HG03520 (cell line): ENCODE data around the gene GALNT5.
"Not testable (repeated sequence)": the region's sequence is repeated elsewhere in the genome, so short reads cannot be mapped to it uniquely, and the experiment has no call there.

Source experiments
- ATAC-seq: cut with Tn5 transposase; IDR thresholded peaks from one replicate; pipeline ENCODE4 v1.9.1; 2021; ENCODE audit warnings: mild to moderate bottlenecking, moderate library complexity; ENCODE audit not compliant: unreplicated experiment

Gene GALNT5

DNA sequence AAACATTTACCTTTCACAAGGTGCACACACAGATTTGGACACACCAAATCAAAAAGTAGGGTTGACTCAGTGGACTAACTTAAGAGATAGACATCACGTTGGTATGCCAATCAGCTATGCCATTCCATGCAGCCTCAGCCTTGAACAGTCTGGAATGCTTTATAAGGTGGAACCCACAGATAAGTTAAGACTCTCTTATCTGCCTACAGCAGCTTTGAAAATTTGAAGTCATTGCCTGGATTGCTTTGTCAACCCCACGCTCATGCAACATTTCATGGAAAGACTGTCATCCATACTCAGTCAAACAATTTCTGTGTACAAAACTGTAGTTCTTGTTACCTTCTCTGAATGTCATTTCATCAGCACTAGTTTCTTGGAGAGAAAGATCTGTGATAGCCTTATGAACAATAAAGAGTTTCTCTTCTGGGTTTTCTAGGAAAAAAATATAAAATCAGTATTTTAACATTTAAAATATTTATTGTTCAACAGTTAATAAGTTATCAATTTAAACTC, 66.9 kb downstream of the GALNT5 start:
- no peak for ATAC-seq

DNA sequence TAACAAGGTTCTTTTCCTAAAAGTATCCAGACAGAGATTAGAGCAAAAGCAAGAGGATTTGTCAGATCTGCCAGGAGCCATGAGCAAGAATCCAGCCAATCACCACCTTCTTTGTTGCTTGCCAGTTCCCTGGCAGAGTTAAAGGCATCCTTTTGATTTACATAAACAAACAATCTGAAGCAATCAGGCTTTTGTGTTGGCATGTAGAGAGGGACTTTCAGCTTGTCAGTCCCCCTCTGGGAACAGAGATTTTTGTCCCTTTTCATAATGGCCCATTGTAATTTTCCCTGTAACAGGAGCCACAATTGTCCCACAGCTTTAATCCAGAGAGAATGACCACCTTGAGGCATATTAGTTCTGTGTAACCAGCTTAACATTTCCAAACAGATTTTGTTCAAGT, 68.3 kb downstream of the GALNT5 start, which contains the start of gene ERMN:
TSS of gene ERMN (minus strand) at position 39 of the 400 bp plus-strand sequence. CDS start 182 bp downstream, outside the sequence.
- ATAC-seq, result no peak

DNA sequence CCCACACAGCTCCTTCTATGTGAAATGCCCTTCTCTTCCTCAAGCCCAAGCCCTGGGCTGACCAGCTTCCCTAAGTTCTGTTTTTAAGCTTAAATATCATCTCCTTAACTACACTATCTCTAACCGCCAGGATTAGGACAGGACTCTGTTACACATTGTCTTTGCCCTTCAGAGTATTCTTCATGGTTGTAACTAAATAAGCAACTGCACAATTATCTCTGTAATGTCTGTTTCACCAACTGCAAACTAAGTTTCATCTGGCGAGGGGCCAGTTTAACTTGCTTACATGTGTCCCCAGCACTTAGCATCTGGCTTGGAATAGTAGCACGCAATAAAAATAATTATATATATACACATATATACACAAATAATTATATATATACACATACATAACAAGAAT, 69.2 kb downstream of the GALNT5 start:
- no peak for ATAC-seq

DNA sequence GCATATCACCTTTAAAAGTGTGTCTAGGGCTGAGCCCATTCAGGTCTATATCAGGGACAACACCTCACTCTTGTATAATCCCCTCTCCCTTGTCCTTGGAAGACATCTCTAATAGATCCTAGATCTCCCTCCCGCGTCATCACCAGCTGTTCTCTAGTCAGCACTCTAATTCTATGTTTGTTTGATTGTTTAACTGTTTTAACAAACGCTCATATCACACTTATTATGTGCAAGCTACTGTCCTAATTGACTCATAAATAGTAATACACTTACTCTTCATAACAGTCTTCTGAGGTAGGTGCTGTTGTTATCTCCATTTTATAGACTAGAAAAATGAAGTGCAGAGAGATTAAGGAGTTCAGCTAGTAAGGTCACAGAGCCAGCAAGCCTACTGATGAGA, 69.7 kb downstream of the GALNT5 start:
- peak; percentile 32 for ATAC-seq

DNA sequence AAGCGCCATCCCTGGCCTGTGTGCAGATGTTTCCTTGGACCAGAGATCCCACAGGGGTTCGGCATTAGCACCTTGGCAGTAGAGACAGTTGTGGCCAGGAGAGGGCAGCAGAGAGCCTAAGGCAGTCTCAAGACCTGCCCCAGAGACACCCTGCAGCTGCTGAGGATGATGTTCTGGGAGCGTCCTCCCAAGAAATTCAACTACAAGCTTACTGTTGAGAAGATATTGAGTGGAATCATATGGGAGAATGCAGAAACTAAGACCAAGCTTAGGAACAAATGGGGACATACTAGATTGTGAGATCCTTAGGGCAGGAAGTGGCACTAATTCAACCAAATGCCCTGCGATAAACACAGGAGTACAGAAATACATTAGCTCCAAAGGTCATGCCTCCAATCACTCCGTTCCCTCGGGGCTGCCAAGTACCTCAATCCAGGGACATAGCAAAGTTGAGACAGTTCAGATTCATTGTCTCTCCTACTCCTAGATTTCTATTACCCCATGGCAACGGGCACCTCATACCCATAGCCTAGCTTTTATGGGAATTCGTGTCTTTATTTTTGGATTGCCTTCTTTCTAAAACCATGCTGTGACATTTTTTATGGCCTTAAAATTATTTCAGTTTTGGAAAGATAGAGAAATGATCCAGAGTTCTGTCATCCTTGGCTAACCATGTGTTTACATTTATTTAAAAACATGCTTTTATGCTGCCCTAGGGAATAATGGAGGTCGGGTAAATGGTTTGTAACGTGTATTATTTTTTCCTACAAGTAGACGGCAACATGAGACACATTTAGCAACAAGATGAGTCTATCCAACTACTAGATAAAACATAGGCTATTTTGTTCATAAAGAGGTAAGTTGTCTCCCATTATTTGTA, 70.4 kb downstream of the GALNT5 start:
- peak; percentile 97 for ATAC-seq

DNA sequence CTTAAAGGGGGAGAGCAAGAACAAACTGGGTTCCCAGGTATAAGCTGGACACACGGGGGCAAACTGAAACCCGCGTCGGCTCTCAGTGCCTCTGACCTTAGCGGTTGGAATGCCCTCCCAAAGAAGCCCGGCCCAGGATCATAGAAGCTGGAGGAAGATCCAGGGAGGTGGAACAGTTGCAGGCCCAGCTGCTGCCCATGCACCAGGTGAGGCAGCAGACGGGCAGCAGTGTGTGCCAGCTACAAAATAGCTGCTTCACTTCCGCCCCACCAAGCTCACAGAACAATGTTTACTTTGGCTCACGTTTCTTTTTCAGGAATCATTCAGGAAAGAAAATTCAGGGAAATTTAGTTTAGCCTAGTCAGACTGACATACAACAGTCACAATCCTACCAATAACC, 72.0 kb downstream of the GALNT5 start:
- ATAC-seq, result no peak

DNA sequence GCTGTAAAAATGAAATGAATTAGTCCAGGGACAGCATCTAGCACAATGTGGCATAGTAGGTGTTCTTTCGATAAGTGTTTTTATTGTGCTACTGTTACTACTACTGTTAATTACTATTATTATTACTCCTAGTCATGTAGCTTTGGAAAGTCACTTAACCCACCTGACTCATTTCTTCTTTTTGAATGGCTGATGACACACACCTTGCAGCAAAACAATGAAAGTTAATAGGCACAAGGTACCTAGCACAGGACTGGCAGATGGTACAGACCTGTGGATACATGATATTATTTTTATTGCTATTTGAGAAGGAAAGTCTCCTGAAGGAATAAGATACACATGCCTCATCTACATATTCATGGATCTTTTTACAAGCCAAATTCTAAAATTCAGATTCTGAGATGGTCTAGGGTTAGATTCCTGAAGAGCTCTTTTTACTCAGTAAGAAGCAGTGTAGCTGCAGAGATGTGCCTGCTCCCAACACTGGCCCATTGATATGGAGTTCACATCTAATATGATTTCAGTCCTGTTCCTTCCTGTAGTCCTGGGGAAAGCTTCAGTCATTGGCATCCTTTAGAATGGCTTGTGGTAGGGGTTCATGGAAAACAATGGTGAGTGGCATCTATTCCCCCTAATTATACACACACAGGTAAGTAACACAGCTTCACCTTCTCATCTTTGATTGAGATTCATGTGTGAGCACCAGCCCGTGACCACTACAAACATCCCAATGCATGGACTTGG, 76.0 kb downstream of the GALNT5 start:
- ATAC-seq, result no peak

DNA sequence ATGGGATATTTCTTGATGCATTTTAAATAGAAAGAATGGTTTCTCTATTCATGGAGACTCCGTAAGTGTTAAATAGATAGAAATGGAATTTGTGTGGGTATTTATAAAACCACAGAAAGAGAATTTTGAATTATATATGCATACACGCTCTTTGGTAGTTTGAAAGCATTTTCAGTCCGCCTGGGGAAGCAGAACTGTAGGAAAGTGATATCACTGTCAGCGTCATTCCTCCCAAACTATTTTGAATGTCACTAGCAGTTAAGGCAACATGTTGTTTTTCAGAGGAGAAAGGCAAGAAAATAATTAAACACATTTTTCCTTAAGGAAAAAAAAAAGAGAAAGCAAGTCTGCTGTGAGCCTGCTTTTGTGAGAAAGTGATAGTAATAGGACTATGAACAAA, 76.8 kb downstream of the GALNT5 start:
- ATAC-seq, result no peak

DNA sequence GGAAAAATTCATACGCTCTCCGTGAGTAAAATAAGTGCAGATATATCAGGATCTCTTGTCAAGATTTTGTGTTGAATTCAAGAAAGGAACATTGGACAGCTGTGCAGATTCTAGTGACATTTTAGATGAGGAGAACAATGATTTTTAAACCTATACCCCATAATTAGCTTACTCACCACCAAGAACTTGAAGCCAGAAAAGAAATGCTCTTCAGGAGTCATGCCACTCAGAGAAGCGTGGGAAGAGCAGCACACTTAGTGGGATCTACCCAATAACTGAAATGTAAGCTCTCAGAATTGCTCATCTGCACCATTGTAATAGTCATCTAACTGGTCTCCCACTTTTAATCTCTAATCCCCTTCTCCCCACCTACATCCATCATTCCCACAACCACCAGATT, 77.3 kb downstream of the GALNT5 start:
- ATAC-seq, result no peak

DNA sequence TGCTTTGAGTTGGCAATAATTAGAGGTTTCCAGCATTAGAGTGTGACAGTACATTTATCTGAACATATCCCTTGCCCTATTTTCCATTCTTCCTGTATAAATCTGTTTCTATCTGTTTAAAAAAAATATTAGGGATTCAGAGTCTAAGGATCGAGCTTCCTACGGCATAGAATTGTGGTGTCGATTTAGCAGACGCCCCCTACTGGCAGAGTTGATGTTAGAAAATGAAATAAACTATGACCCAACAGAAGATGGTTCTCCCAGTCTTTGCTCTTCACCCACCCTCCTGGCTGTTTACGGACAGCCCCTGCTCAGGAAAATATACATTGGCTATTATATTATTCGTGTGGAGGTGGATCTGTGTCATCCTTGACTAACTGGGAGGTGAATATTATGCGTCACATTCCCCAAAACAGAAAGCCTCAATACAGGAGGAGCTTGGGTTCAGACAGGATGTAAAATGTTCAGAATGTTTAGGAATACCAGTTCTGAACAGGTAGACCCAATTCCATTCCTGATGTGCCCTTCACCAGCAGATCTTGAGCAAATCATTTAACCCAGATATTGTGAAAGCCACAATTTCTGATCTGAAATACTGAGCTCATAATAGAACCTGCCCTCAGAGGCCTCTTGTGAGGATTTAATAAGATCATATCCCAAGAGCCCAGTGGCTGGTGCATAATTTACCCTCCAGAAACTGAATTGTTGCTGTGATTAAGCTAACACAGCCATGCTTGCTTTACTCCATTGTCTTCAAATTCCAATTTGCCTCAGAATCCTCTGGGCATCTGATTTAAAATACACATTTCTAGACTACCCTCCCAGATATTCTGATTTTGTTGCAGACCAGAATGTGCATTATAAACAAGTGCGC, 78.9 kb downstream of the GALNT5 start:
- ATAC-seq, result no peak

DNA sequence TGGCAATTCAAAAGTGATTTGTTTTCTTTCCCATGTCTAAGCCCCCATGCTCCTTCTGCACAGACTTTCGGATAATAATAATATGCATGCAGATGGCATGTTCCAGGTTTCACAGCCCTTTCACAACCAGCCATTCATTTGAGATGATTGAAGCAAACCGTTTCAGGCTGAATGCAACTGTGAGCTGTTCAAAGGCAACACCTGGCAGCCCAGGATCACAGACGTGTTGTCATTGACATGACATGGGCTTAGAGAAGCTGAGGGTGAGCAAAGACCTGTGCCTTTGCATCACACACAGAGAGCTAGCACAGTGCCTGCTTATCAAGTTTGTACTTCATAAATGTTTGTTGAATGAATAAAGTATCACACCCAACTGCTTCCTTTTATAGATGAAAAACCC, 80.5 kb downstream of the GALNT5 start:
- no peak for ATAC-seq

DNA sequence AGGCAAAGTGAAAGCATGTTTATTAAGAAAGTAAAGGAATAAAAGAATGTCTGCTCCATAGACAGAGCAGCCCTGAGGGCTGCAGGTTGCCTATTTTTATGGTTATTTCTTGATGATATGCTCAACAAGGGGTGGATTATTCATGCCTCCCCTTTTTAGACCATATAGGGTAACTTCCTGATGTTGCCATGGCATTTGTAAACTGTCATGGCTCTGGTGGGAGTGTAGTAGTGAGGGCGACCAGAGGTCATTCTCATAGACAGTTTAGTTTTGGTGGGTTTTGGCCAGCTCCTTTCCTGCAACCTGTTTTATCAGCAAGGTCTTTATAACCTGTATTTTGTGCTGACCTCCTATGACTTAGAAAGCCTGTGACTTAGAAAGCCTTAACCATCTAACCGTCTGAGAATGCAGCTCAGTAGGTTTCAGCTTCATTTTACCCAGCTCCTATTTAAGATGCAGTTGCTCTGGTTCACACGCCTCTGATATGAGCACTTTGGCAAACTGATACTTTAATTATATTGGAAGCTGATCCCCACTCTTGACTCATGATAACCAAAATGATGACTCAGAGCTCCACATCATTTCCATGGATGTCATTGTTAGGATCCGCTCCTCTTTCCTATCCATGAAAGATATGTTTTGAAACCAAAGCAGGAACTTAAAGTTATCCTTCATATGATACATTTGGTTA, 82.6 kb downstream of the GALNT5 start:
- ATAC-seq, result no peak

DNA sequence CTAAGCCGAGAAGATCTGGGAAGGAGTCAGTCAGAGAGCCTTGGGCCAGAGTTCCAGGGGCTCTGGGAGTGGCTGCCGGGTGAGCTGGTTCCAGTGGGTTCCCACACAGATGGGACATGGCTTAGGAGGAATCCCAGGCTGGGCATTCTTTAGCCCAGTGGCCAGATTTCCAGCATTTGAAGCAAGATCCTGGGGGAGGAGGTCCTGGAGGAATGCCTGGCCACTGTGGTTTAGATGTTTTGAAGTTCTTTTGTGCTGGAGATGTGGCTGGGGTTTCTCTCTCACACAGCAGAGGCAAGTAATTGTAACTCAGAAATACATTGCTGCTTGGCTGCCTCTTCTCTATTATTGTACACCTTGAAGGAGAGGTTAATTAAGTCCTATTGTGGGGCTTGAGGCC, 83.9 kb downstream of the GALNT5 start:
- ATAC-seq, result not testable (repeated sequence)

DNA sequence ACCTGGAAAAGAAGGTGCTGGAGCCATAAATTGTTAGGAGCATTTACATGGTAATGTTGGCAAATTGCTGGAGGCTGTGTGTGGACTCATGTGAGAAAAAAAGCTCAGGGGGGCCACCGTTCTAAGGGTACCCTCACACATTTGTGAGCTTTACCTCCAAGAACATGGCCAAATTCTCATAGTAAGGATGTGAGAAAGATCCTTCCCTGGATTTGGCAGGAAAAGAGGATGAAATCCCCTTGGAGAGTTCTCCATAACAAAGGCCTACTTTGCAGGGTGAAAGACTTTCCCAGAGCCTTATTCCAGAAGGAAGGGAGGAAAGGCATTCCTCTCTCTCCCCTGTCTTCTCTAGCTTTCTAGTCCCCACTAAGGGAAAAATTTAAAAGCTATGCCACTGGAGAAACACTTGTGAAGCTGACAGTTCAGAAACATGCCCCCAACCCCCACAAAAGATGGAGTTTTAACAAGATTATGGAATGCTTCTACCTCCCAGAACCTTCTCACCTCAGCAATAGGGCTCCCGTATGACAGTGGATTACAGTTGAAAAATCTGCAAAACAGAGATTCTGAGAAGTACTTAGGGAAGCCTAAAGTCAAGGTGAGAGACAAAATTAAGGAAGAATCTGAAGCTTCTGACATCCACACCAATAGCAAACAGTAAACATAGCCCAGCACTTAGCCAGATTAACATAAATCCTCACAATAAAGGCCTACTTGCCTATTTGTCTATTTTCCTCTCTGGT, 88.3 kb downstream of the GALNT5 start:
- no peak for ATAC-seq

DNA sequence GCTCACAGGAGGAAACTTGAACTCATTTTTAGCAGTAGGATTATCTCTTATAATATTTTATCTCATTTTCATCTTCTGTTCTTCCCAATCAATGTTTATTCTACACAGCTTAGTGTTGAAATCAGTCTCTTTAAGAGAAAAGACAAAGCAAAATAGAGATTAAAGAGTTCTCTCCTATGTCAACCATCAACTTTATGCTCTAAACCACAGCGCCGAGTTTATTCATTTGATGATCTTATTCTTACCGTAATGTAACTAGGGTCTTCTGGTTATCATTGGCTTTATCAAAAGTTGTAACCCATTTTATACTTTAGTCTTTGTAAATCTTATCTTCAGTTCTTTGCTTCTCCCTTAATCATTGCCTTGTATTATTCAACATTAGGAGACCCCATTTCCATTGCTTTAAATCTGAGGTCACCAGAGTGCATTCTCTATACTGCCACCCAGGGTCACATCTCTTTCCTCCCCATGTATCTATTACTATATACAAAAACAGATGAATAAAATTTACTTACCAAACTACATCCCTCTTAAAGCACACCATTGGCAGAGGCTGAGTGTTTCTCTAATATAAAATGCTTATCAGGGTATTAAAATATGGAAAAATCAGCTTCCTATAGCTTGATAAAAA, 90.9 kb downstream of the GALNT5 start:
- no peak for ATAC-seq

DNA sequence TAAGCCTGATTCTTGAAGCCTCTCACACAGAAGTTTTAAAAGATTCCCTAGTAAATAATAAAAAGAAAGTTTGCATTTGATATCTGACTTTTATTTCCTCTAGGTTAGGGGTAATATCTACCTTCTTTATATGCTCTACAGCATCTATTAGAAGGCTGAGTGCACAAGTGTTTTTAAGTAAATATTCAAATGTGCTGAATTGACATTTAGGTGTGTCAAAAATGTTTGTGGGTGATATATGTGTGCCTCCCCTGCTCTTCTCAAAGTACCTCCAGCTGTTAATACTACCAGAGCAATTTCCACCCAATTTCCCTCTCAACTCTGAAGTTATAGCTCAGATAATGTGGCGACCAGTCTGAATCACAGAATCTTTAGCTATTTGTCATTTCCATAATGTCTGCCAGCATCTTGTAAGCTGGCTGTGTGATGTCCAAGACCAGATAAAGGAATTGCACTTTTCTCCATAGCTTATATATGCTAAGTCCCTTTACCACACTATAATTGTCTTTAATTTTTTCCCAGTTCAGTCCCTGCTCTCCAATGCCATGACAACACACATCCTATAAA, 92.5 kb downstream of the GALNT5 start:
- ATAC-seq, result no peak

DNA sequence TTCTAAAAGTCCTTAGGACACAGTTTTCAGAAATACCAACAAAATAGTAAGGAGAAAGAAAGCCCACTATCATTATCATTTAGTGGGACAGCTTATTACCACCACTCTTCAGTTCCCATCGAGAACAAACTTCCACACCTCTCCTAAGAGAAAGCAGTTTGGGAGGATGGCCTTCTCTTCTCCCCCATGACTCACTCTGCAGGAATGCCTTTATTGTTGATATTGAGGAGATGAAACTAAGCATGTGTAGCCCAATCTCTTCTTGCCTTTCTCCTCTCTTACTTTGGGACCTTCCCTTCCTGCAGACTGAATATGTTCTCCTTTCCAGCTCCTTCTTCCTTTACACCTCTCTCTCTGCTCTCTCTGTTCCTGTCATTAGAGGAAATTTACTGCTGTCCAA, 98.1 kb downstream of the GALNT5 start:
- ATAC-seq, result no peak

DNA sequence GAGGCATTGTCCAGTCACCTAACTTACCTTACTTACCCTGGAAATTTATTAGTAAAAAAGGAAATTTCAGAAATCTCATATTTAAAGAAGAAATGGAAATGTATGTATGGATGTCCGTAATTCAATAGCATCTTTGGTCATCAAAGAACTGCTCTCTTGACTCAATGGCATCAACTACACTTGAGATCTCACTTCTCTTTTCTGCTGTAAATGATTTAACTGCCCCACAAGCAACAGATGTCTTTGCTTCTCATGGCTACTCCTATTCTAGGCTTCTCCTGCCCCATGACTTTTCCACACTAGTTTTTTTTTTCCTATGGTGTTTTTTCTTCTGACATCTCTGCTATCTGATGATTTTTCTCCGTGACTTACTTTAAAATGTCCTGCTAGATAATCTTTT, 102.1 kb downstream of the GALNT5 start:
- ATAC-seq, result no peak

DNA sequence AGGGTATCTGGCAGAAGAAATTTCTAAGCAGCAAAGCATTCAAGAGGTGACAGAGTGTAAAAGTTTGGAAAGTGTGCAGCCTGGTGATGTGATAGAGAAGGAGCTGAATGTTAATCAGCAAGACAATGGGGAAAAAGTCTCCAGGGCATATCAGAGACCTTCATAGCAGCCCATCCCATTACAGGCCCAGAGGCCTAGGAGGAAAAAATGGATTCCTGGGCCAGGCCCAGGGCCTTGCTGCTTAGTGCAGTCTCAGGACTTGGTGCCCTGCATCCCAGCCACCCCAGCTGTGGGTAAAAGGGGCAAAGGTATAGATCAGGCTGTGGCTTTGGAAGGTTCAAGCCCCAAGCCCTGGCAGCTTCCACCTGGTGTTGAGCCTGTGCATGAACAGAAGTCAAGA, 104.0 kb downstream of the GALNT5 start:
- no peak for ATAC-seq
